C4-2B (cell line): ENCODE data around the gene CIAO2B.
"Not testable (repeated sequence)": the region's sequence is repeated elsewhere in the genome, so short reads cannot be mapped to it uniquely, and the experiment has no call there.

Source experiments
- H3K27ac ChIP-seq: fragments of 450-650 bp; 2 replicates; pipeline ENCODE4 v1.5.1; 2017
- CTCF ChIP-seq: fragments of 450-650 bp; conservative IDR thresholded peaks from 2 replicates; pipeline ENCODE4 v1.5.1; 2017; ENCODE audit warnings: mild to moderate bottlenecking
- ZFX ChIP-seq: fragments of 450-650 bp; IDR thresholded peaks from 2 replicates; pipeline ENCODE4 v1.6.1; 2017

The CIAO2B gene

GRCh38 chr16:66960270-66960669 lies 26.1 kb upstream of the CIAO2B start:
- no peak for TF ChIP-seq ZFX
- no peak for TF ChIP-seq CTCF
- H3K27ac ChIP-seq, result no peak overlapping the region

- no peak overlapping the region for H3K27ac ChIP-seq
- TF ChIP-seq ZFX (no peak), CTCF (no peak)
Measured at GRCh38 chr16:66959704-66960161, 25.5 kb upstream of the CIAO2B start.

- no peak overlapping the region for H3K27ac ChIP-seq
- TF ChIP-seq CTCF (no peak), ZFX (no peak)
Measured at GRCh38 chr16:66958857-66959703, 24.9 kb upstream of the CIAO2B start.

- H3K27ac ChIP-seq, result not testable (repeated sequence)
Measured at GRCh38 chr16:66956154-66956457, 21.9 kb upstream of the CIAO2B start.

- H3K27ac ChIP-seq, result not testable (repeated sequence)
Measured at GRCh38 chr16:66955363-66956153, 21.4 kb upstream of the CIAO2B start.

GRCh38 chr16:66954097-66954659 lies 20.0 kb upstream of the CIAO2B start:
- H3K27ac ChIP-seq, result no peak overlapping the region
- TF ChIP-seq ZFX (no peak), CTCF (peak; percentile 87)

GRCh38 chr16:66953462-66954096 lies 19.4 kb upstream of the CIAO2B start:
- TF ChIP-seq ZFX (no peak), CTCF (no peak)
- H3K27ac ChIP-seq, result no peak overlapping the region

GRCh38 chr16:66952430-66953110 lies 18.4 kb upstream of the CIAO2B start:
- no peak overlapping the region for H3K27ac ChIP-seq
- TF ChIP-seq ZFX (no peak), CTCF (no peak)
